ENCODE data around the gene ABCB6.

GRCh38 chr2:219252084-219252483 lies 33.3 kb upstream of the ABCB6 start:
- TF ChIP-seq POLR2A (IDR thresholded peaks at IDR 0.05; ENCODE audit: low read length) (no peak), GATA1 (IDR thresholded peaks at IDR 0.05; ENCODE audit: low read depth, low read length) (no peak)

Data from erythroblast (primary cell).